Mucosa of descending colon (tissue), 3 donors: ENCODE results near the gene PTGIS. TPM values are rescaled to one million over a fixed set of nuclear protein-coding genes. Genes with fewer than 3 reads are reported as not detected.

Source experiments
- ATAC-seq: fragments of 200-7000 bp; cut with Tn5 transposase; one replicate; pipeline ENCODE4 v1.9.1; 2020; ENCODE audit warnings: mild to moderate bottlenecking, moderate library complexity
- DNase-seq, 3 donors: peaks; one replicate each; pipeline ENCODE4 v3.0.0-alpha.2; 2020
- H3K36me3 ChIP-seq: fragments of 200-600 bp; one replicate; pipeline ENCODE4 v1.8.0; 2021; ENCODE audit warnings: low read depth, mild to moderate bottlenecking
- H3K4me1 ChIP-seq: fragments of 200-600 bp; one replicate; pipeline ENCODE4 v1.8.0; 2021; ENCODE audit warnings: low read depth, mild to moderate bottlenecking
- H3K4me3 ChIP-seq: fragments of 200-600 bp; one replicate; pipeline ENCODE4 v1.8.0; 2021; ENCODE audit warnings: mild to moderate bottlenecking
- H3K9me3 ChIP-seq: fragments of 200-600 bp; one replicate; pipeline ENCODE4 v1.8.0; 2021; ENCODE audit warnings: mild to moderate bottlenecking
- intact Hi-C, 2 donors: fragments of 100-400 bp; cut with DNase I in 1 of 2; cut with micrococcal nuclease in 1 of 2; formaldehyde crosslinking; loops; one replicate each; pipeline versions ENCODE4 v1.11.0 to v1.11.1; 2022; cut with DNase I, micrococcal nuclease
- total RNA-seq, 3 donors: library from RNA; stranded (reverse); fragmentation: NEBNext Ultra II Directional in 2 of 3; extraction: Animal tissue kit (Norgen Biotek cat#: 25700) in 2 of 3; gene quantifications; one replicate each; pipeline versions ENCODE4 v1.2.1 to v1.2.4, GENCODE V29; 2021 to 2023
- TF ChIP-seq, protein P1 (sequence below): fragments of 200-600 bp; IDR thresholded peaks from one replicate; pipeline ENCODE4 v1.8.0; 2022; ENCODE audit warnings: antibody characterized with exemption, mild to moderate bottlenecking
- donor health status: DM: no; HTN: no; CAD: no; lungs with moderate emphysema.
- donor health status: DM: no; HTN: no; CAD: no.
- donor health status: DM: no; HTN: yes; CAD: no.

PTGIS gene
- total RNA-seq, 3 donors from 2014 or later: 3.8 to 45.8 (median 12.3) TPM

GRCh38 chr20:49570828-49571552, 3.1 kb upstream of the PTGIS start:
- peaks cover 4% of the 10 kb centered on the region for H3K4me1 ChIP-seq
- intact Hi-C loops: no loop called here
- TF ChIP-seq, protein P1, sequence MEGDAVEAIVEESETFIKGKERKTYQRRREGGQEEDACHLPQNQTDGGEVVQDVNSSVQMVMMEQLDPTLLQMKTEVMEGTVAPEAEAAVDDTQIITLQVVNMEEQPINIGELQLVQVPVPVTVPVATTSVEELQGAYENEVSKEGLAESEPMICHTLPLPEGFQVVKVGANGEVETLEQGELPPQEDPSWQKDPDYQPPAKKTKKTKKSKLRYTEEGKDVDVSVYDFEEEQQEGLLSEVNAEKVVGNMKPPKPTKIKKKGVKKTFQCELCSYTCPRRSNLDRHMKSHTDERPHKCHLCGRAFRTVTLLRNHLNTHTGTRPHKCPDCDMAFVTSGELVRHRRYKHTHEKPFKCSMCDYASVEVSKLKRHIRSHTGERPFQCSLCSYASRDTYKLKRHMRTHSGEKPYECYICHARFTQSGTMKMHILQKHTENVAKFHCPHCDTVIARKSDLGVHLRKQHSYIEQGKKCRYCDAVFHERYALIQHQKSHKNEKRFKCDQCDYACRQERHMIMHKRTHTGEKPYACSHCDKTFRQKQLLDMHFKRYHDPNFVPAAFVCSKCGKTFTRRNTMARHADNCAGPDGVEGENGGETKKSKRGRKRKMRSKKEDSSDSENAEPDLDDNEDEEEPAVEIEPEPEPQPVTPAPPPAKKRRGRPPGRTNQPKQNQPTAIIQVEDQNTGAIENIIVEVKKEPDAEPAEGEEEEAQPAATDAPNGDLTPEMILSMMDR: no peak
- H3K36me3 ChIP-seq: no peaks in the 10 kb centered on the region
- H3K9me3 ChIP-seq: no peaks in the 10 kb centered on the region
- DNase-seq (no peak), ATAC-seq (no peak)
- H3K4me3 ChIP-seq: no peak overlapping the region

DNA sequence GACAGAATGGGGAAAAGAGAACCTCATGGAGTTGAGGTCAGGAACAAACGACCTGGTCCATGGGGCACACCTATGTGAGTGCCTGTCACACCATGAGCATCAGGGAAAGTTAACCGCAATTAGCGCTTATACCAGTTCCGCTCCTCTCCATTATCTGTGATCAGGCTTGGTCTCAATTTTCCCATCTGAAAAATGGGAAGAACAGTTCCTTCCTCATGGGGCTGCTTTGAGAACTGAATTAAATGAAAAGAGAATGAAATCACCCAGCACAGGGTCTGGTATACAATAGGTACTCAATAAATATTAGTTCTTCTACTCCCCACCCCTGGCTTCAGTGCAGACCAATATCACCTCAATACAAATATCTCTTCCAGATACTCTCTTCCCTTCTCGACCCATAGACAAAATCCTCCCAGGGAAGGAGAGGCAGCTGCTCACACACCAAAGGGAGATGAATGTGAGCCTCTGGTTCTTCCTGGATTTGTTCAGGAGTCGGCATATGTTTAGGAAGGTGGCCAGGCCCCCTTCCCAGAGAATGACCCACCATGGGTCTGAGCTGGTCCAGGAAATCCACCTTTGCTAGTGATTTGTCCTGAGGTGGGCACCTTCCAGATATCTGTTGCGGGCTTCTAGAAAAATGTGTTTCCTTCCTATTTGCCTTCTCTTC, 2.4 kb upstream of the PTGIS start:
- DNase-seq (no peak), ATAC-seq (no peak)
- H3K4me1 ChIP-seq: peaks cover 4% of the 10 kb centered on the region
- no peaks in the 10 kb centered on the region for H3K9me3 ChIP-seq
- no peaks in the 10 kb centered on the region for H3K36me3 ChIP-seq
- TF ChIP-seq, protein P1: no peak
- H3K4me3 ChIP-seq: no peak overlapping the region
- intact Hi-C loops: no loop called here

DNA sequence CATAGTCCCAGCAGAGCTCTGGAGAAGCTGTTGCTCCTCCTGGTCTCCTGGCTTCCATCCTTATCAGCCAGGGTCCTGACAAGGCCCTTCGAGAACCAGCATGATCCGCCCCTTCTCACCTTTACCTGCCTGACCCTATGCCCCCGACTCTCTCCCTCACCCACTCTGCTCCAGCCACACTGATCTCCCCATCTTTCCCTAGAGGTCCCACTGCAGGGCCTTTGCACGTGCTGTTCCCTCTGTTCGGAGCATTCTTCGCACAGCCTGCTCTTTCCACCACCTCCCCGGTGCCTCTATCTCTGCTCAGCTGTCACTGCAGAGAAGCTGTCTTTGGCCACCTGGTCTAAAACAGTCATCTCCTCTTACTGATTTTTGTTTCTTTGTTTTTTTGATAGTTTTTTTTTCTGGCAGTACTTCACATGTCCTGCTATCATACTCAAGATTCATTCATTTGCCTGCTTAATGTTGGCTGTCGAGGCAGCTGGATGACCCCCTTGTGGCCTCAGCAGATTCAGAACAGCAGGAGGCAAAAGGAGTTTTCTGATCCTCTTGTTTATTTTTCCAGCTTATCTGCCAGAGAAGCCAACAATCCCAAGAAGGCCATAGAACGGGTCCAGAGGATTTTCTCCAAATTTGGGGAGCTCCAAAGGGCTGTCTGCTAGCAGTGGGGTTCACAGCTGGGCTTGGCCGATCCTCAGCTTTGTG, 1.6 kb upstream of the PTGIS start:
- Histone ChIP-seq H3K36me3 (no peaks in the 10 kb centered on the region), H3K9me3 (no peaks in the 10 kb centered on the region), H3K4me1 (peaks cover 4% of the 10 kb centered on the region), H3K4me3 (no peak overlapping the region)
- intact Hi-C loops: no loop called here
- no peak for ATAC-seq
- TF ChIP-seq, protein P1: no peak
- DNase-seq: no peak

GRCh38 chr20:49568278-49569151, 578 bp upstream of the PTGIS start:
- no peaks in the 10 kb centered on the region for H3K9me3 ChIP-seq
- intact Hi-C loops: no loop called here
- TF ChIP-seq, protein P1: no peak
- no peaks in the 10 kb centered on the region for H3K36me3 ChIP-seq
- DNase-seq: no peak
- H3K4me1 ChIP-seq: peaks cover 4% of the 10 kb centered on the region
- H3K4me3 ChIP-seq: no peak overlapping the region
- ATAC-seq: no peak
